GM12865 (cell line): ENCODE measurements around the gene ABCC4.
A peak's percentile ranks its signal among the peaks of the same experiment; 100 is the strongest.

ENCODE experiments used
- DNase-seq: peaks from one replicate; pipeline ENCODE4 v3.0.0; 2010; ENCODE audit warnings: low read depth
- H3K4me3 ChIP-seq: 2 replicates; pipeline ENCODE4 v1.5.1; 2011; ENCODE audit warnings: mild to moderate bottlenecking, low read depth, low read length, control low read depth
- TF ChIP-seq, protein P1 (sequence below): IDR thresholded peaks from 2 replicates; pipeline ENCODE4 v1.5.1; 2011; ENCODE audit warnings: low read length, control low read depth, low read depth, inconsistent platforms; ENCODE audit not compliant: insufficient read depth; ENCODE audit errors: missing control alignments

ABCC4 gene

DNA sequence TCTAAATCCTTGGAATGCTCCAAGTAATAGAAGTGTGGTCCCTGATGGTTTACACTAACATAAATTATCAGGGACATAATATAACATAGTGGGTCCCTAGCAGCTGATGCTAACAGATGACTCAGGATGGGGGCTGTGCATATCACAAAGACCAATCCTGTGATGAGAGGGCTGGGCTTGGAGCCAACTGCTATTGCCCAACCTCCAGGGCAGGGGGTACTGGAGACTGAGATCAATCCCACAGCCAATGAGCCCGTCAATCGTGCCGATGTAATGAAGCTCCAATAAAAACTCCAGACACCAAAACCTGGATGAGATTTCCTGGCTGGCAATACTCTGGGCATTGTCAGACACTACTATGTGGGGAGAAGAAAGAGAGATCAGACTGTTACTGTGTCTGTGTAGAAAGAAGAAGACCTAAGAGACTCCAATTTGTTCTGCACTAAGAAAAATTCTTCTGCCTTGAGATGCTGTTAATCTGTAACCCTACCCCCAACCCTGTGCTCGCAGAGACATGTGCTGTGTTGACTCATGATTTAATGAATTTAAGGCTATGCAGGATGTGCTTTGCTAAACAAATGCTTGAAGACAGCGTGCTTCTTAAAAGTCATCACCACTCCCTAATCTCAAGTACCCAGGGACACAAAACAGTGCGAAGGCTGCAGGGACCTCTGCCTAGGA lies 33.4 kb downstream of the ABCC4 start:
- no peak for DNase-seq
- TF ChIP-seq, protein P1, sequence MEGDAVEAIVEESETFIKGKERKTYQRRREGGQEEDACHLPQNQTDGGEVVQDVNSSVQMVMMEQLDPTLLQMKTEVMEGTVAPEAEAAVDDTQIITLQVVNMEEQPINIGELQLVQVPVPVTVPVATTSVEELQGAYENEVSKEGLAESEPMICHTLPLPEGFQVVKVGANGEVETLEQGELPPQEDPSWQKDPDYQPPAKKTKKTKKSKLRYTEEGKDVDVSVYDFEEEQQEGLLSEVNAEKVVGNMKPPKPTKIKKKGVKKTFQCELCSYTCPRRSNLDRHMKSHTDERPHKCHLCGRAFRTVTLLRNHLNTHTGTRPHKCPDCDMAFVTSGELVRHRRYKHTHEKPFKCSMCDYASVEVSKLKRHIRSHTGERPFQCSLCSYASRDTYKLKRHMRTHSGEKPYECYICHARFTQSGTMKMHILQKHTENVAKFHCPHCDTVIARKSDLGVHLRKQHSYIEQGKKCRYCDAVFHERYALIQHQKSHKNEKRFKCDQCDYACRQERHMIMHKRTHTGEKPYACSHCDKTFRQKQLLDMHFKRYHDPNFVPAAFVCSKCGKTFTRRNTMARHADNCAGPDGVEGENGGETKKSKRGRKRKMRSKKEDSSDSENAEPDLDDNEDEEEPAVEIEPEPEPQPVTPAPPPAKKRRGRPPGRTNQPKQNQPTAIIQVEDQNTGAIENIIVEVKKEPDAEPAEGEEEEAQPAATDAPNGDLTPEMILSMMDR = no peak
- H3K4me3 ChIP-seq = no peak overlapping the region

- TF ChIP-seq, protein P1 = no peak
- H3K4me3 ChIP-seq = no peak overlapping the region
- DNase-seq = no peak
Measured at GRCh38 chr13:95264225-95264624, 37.0 kb downstream of the ABCC4 start.

GRCh38 chr13:95262837-95263384 lies 38.3 kb downstream of the ABCC4 start:
- no peak overlapping the region for H3K4me3 ChIP-seq
- DNase-seq = no peak
- TF ChIP-seq, protein P1 = no peak

DNA sequence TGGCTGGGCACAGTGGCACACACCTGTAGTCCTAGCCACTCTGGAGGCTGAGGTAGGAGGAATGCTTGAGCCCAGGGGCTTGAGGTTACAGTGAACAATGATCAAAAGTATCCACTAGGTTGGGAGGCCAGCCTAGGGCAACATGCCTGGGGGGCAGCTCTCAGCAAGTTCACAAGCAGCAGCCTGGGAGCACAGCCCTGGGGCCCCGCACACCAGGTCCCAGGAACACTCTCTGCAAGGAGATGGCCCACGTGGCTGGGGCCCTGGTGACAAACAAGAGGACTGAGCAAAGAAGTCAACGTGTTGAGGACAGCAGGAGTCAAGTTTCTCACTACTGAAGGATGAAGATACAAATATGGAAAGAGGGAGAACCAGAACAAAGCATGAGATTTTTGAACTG lies 39.3 kb downstream of the ABCC4 start:
- TF ChIP-seq, protein P1 = no peak
- no peak for DNase-seq
- no peak overlapping the region for H3K4me3 ChIP-seq

DNA sequence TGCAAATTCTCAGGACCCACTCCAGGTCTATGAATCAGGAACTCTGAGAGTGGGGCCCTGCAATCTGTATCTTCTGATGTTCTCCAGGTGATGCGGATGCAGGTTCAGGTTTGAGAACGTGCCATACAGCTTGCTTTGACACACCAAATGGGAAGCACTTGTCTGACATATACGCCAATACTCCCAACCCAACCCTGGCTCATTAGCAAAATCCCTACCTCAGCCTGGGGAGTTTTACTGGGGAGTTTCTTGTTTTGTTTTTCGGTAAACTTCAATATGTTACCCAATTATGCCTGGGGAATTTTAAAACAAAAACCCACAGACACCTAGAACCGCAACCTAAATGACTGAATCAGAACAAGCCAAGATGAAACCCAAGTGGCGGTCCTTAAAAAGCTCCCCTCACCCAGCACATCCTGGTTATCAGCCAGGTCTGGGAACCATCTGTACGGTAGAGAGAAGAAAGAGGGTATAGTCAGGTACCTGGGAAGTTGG lies 41.2 kb downstream of the ABCC4 start:
- peak; percentile 89 for DNase-seq
- H3K4me3 ChIP-seq = peak overlapping the region; percentile 28; the same call in 1 of the 2 replicates
- TF ChIP-seq, protein P1 = no peak

- no peak overlapping the region for H3K4me3 ChIP-seq
- TF ChIP-seq, protein P1 = no peak
- DNase-seq = no peak
Measured at GRCh38 chr13:95258619-95259194, 42.5 kb downstream of the ABCC4 start.
